HG02840 (cell line): ENCODE measurements around the gene ZNF148.
A peak's percentile ranks its signal among the peaks of the same experiment; 100 is the strongest.

ENCODE experiments used
- ATAC-seq: cut with Tn5 transposase; IDR thresholded peaks from one replicate; pipeline ENCODE4 v1.9.1; 2021; ENCODE audit warnings: mild to moderate bottlenecking, moderate library complexity, moderate number of reproducible peaks; ENCODE audit not compliant: unreplicated experiment, low FRiP score

Gene ZNF148

DNA sequence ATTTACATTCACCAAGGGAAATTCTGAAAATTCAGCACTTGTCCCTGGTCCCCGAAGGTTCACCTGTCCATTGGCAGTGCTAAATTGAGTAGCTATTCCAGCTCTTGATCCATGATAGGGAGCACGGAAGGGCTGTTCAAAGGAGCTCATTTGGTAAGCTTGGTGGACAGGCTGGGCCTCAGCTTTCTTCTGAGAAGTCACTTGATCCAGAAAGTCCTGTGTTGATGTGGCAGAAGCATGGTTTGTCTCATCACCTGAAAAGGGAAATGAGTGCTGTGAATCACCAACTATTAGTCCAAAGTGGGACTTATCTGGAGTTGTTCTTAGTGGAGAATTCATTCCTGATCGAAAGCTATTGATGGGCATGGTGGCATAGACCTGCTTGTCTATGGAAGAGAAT is 142.7 kb downstream of the ZNF148 start:
- no peak for ATAC-seq

DNA sequence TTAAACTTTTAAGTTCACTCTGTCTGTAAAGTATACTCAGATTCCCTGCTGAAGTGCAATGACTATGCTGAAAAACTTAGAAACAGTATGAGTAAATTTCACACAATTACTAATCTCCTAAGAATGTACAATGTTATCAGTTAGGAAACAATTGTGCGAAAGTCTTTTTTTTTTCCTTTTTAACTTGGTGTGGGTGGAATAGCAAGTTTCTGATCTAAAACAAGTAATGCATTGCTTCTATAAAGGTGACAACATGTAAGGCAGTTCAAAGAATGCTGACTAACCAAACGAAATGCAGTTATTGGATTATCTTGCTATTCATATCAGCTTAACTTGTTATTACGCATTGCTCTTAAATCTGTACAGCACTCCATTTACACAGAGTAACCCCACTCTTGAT is 143.2 kb downstream of the ZNF148 start:
- no peak for ATAC-seq

DNA sequence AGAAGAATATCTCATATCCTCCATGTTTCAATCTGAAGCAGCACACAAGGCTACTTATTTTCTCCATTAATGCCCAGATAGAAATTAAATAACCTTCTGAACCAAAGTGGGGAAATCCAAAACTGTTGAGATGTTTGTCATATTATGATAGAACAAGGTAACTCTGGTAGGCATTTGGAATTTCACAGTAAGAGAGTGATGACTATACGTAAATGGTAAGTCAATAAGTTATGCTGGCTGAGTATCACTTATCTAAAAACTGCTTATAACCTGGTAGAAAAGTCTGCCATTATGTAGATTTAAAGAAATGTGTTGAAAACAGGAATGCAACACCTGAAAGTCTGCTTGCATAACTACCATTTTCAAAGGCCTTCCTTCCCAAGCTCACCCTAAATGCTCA is 145.4 kb downstream of the ZNF148 start:
- ATAC-seq, result no peak

DNA sequence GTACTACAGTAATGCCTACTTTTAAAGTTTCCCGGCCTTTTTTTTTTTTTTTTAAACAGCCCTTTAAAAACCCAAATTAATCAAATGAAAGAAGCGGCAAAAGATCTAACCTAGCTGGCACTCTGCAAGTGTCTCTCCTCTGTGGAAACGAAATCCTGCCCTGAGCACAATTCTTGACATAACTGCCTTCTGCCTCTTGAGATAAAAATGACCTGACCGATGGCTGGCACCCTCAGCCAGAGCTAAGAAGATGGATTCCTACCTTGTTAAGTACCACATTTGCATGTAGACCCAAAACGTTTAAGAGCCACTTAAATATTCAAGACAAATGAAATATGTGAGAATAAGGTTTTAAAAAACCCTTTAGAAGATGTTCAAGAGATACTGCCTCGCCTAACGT is 146.0 kb downstream of the ZNF148 start:
- ATAC-seq, result no peak

DNA sequence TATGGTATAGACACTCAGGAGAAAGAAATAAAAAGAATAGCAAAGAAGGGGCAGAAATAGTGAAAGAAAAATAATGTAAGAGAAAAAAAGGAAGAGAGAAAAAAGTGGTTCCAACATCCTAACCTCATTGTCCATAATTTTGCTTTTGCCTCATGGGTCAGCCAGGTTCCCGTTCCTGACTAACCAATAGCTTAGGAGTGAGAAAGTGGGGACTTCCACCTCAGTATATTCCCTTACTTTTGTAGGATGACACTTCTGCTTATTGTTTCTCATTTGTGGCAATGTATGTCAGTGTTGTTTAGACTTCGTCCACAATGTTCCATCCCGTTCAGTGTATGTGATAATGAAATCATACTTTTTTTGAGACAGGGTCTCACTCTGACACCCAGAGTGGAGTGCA is 153.3 kb downstream of the ZNF148 start:
- ATAC-seq, result no peak

DNA sequence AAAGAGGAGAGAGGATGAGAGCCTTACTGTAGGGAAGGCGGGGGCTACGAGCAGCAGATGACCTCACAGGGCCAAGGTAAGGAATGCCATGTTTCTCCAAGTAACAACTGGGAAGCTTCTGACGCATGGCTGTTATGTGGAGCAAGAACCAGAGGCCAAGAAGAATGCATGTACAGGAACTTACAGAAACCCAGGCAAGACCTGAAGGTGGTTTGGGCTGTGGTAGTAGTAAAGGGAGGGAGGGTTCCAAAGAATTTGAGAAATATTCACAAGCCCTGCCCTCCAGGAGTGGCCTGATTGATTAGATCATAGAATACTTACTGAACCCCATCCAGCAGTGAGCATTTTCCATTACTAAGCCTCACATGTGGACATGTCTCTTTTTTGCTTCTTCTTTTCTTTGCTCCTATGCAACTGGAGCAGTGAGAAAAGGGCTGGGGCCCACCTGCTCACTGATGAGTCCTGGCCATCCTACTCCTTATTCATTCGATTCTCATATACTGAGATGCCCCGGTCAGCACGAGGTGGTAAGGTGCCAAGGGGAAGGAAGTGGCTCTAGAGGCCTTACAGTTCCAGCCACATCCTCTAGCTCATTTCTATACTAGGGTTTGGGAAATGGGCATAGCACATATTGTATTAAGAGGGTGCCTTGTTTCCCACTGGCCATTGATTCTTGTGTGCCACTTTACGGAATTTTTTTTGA is 154.2 kb downstream of the ZNF148 start:
- no peak for ATAC-seq

DNA sequence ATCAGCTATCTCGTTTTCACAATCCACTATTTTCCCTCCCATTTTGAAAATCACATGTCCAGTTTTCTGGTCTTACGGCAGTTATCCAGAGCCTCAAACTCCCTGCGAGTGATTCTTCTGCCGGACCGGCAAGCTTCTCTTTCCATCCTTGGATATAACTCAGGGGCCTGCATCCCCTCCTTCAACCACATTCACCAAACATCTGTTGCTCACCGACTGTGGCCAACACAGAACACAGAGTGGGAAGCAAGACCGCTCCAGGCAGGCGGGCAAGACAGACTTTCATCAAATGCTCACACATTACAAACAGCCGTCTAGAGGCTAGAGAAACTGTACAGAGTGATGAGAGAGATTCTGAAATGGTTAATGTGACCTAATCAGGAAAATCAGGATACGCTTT is 154.9 kb downstream of the ZNF148 start:
- ATAC-seq, result no peak

DNA sequence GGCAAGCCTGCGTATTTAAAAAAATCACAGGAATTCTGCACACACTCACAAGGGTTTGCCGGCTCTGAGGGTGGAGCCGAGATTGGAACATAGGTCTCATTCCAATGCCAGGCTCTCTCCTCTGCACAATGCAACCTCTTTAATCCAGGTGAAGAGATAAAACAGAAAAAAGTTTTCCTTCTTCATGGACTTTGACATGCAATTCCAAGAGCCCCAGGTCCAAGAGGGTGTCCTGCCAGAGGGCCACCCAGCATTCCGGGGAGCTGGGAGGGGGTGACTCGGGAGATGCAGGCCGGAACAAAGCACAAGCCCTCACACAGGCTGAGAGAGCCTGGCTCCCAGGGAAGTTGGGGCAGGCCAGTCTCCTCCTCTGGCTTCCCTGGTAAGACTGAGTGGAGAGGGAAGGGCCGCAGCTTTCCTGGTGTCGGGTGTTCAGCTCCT is 155.8 kb downstream of the ZNF148 start:
- ATAC-seq, result no peak

DNA sequence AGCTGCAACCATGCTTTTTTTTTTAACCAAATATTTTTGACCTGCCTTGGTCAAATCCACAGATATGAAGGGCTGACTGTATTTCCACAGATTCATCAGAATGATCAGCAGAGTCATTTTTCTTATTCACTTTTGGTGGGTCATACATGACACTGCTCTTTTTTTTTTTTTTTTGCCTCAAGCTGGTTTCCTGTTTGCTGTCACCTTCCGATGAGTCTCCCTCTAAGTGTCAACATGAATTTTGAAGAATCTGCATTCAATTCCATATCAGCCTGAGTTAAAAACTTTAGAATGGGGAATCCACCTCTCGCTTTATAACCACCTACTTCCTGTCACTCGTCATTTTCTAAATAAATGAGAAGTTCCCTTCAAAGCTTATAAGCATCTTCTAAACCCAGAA is 160.4 kb downstream of the ZNF148 start:
- ATAC-seq, result no peak

DNA sequence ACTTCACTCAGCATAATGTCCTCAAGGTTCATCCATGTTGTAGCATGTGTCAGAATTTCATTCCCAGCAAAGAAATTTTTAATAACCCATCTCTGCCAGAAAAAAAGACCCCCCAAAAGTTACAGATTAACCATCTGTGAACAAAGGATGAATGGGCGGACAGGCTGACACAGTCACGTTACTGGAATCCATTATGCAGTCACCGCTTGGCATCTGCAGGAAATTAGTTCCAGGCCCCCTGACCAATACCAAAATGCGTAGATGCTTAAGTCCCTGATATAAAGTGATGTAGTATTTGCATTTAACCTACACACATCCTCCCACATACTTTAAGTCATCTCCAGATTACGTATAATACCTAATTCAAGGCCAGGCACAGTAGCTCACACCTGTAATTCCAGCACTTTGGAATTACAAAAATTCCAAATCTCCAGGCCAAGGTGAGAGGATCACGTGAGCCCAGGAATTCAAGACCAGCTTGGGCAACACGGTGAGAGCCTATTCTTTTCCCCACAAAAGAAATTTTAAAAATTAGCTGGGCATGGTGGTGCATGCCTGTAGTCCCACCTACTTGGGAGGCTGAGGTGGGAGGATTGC is 161.1 kb downstream of the ZNF148 start:
- no peak for ATAC-seq

DNA sequence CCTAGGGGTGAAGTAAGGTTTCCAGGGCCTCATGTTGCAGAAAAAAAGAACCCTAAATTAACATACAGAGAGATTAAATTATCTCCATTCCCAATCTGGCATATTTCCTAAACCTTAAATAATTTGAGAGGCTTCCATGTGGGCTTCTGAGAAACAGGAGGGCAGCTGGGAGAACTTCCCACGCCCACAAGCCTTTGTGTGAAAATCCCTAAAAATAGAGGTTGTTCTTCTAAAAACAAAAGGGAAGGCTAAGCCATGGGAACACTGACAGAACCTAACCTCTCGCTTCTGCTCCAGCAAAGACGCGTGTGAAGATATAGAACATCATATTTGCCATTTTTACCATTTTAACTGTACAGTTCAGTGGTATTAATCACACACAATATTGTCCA is 161.8 kb downstream of the ZNF148 start:
- no peak for ATAC-seq

DNA sequence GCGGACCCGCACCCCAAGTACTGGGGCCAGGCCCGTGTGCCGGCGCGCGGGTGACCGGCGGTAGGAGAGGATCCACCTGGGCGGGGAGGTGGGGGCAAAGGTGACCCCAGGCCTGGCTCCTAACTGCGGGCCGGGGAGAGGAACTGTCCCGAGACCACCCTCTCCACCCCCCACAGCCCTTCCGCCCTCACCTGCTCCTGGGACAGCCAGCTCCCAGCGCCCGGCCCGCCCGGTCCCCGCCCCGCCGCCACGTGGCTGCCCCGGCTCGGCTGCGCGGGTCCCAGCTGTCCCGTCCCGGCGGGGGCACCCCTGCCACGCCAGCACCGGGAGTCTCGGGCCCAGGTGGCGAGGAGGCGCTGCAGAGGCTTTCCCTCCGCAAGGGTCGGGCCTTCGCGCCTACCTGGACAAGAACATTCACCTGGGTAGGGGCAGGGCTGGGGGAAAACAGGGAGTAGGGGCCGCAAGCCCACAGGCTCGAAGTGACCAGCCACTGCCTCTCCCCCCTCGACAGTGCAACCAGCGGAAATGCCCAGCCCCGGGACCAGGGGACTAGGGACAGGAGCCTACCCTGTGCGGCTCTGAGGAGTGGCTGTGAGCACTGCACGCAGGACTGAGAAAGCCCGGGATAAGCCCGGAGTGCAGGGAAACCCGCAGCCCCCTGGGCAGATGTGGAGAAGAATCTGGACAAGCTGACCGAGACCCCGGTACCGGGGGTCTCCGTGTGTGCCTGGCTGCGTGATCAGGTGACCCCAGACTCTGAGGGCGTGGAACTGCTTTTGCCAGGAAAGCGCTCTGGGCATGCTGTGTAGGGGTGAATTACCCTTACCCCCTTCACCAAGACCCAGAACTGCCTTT is 162.4 kb downstream of the ZNF148 start, which contains the start of gene SLC12A8:
Gene SLC12A8 (minus strand): TSS at position 240 of the 855 bp plus-strand sequence. CDS start 1,399 bp downstream, outside the sequence.
- ATAC-seq, result no peak

DNA sequence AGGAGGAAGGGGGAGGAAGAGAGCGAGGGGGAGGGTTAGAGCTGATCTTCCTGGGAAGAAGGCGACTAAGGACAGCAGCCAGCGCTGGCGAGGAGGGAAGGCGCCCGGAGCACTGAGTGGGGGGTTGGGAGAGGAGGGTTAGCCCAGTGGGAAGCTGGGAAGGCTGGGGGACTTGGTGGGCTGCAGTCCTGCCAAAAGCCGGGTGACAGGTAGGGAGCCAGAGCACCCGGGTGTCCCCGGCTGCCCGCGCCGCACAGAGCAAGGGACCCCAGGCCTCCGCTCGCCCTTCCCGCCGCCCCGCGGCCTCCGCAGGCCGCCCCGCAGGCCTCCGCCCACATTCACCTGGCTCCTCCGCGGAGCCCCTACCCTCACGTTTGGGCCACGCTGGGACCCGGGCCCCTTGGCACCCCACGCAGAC is 163.0 kb downstream of the ZNF148 start:
- ATAC-seq, result no peak

DNA sequence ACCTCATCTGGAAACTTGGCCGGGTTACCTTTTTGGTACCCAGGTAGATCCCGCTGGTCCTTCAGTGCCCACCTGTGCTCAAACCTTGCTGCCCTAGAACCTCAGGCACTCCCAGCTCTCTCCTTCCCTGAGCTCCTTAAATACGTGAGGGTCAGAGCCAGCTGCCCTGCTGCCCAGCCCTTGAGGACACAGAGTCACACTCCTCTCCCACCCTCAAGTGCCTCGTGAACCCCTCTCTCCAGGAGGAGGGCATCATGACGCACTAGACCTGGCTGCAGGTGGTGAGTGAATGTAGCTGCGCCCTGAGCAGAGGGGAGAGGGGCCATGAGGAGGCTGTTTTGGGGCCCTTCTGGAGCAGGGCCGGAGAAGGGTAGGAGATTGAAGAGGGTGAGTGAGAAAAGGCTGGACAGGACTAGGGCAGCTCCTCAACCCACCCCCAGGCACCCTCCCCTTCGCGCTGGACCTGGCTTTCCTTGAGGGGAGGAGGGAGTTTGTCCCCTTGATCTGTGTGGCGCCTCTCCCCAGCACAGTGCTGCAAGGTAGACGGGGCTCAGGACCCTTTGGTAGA is 163.5 kb downstream of the ZNF148 start:
- no peak for ATAC-seq

DNA sequence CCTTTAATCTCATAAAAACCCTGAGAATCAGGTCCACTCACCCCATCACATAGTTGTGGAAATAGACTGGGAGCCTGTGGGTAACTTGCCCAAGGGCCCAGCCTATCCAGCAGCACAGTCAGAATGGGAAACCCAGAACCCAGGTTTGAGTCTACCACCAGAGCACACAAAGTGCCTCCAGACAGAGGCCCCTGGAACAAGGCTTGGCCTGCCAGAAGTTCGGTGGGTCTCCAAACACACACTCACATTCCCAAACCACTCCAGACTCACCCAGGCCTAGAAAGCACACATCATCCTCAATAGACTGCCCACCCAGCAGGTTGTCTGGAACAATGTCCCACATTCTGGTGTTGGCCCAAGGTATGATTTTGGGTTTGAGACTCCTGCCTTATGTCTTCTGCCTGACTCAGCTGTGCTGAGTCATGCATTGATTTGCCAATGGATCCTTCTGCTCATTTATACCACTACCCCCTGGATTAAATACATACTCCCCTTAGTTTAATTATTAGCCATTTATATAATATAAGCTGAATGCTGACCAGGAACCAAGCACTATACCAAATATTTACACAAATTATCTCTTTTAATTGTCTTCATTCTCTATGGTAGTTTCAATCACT is 167.1 kb downstream of the ZNF148 start:
- ATAC-seq, result no peak

DNA sequence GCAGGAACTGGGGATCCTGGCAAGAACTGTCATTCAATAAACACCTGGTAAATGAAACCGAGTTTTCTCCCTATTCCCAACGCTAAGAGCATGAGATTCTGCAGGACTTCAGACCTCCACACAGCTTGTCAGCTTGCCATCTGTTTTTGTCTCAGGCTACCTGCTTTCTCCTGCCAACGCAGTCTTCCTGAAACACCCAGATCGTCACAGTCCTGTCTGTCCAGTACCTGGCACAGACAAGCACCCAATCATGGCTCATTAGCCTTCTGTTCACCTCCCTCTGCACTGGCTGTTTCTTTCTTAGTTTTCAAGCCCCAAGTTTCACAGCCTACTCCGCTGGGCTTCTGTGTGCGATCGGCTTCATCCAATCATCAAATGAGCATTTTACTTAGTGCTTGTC is 167.6 kb downstream of the ZNF148 start:
- no peak for ATAC-seq

DNA sequence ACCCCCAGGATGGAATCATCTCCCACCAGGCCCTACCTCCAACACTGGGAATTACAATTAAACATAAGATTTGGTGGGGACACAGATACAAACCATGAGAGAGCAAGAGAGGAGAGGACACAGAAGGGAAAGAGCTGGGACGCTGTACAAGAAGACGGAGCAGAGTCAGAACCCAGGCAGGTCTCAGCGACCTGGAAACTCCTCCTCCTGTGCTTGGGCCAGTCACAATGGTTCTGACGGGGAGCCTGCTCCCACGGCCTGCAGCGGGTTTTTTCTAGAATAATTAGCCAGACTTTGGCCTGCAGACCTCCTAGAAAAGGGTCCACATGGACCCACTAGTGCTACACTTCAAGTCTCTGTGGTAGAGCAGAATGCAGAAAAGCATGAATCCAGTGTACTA is 168.2 kb downstream of the ZNF148 start:
- ATAC-seq, result no peak

DNA sequence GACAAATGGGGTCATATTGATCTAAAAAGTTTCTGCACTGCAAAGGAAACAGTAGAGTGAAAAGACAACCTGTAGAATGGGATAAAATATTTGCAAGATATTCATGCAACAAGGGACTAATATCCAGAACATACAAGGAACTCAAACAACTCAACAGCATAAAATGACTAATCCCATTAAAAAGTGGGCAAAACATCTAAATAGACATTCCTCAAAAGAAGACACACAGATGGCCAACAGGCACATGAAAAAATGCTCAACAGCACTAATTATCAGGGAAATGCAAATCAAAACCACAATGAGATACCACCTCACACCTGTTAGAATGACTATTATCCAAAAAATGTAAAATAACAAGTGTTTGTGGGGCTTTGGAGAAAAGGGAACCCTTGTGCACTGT is 171.4 kb downstream of the ZNF148 start:
- no peak for ATAC-seq

DNA sequence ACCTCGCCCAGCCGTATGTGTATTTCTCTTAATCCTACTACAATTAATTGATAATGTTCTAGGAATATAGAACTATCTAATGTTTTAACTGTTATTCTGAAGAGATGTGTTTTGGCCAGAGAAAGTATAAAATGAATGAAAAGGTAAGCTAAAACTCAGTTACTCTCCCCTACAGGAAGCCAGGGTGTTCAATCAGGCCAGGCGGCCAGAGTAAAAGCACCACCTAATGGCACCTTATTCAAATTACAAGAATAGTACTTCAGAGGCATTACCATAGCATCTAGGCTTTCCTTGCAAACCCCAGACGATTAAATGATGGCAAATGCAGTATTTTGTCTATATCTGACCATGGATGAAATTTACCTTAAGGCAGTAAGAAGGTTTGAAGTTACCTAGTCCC is 172.9 kb downstream of the ZNF148 start:
- ATAC-seq, result no peak

DNA sequence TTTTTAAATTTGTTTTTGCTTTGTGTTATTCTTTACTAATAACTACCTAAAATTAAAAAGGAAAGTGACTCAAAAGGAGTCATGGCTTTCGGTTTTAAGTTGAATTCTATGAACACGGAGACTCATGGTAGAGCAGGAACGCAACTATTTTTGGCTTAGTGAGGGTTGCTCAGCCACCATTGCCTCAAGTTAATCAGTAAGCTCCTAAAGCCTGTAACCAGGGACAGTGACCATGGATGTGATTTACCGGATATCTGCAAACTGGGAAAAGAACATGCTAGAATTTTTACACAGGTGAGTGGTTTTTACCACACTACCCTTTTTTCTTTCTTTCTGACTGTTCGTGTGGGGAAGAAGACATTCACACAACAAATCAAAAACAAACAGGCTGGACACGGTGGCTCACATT is 174.4 kb downstream of the ZNF148 start:
- ATAC-seq, result peak; percentile 73
